Fibroblast of lung (primary cell): ENCODE measurements around the gene LOXHD1. TPM values are rescaled to one million over a fixed set of nuclear protein-coding genes. Genes with fewer than 3 reads are reported as not detected.

Experiments used
- DNase-seq, 2 donors: peaks; one replicate each; pipeline versions ENCODE4 v3.0.0 to v3.0.0-alpha.2; 2010; ENCODE audit warnings: low read depth in 2 of 2
- H2AFZ ChIP-seq: 2 replicates; pipeline ENCODE4 v1.5.1; 2012; ENCODE audit warnings: low read length, control low read depth, inconsistent platforms
- H3K27ac ChIP-seq: 2 replicates; pipeline ENCODE4 v1.5.1; 2011; ENCODE audit warnings: low read length, control low read depth; ENCODE audit not compliant: insufficient read depth
- H3K27me3 ChIP-seq: 2 replicates; pipeline ENCODE4 v1.5.1; 2011; ENCODE audit warnings: mild to moderate bottlenecking, low read length; ENCODE audit not compliant: control insufficient read depth, insufficient read depth
- H3K36me3 ChIP-seq: 2 replicates; pipeline ENCODE4 v1.5.1; 2011; ENCODE audit warnings: low read length; ENCODE audit not compliant: control insufficient read depth, insufficient read depth
- H3K4me1 ChIP-seq: 2 replicates; pipeline ENCODE4 v1.5.1; 2011; ENCODE audit warnings: low read length; ENCODE audit not compliant: control insufficient read depth, insufficient read depth; ENCODE audit errors: extremely low read depth
- H3K4me2 ChIP-seq: 2 replicates; pipeline ENCODE4 v1.5.1; 2011; ENCODE audit warnings: low read length, control low read depth; ENCODE audit not compliant: insufficient read depth; ENCODE audit errors: extremely low read depth
- H3K4me3 ChIP-seq, 4 experiments: fragments of 200-600 bp in 1 of 4; sonication (generic) in 1 of 4; replicated peaks in 1 of 4; 2 replicates each; pipeline ENCODE4 v1.5.1; 2011 to 2016; ENCODE audit warnings: low read length in 4 of 4, low read depth in 3 of 4, mild to moderate bottlenecking in 3 of 4, control low read depth in 2 of 4, inconsistent platforms in 1 of 4, mixed read lengths in 1 of 4; ENCODE audit not compliant: insufficient read depth in 1 of 4; ENCODE audit errors: control extremely low read depth in 1 of 4
- H3K79me2 ChIP-seq: 2 replicates; pipeline ENCODE4 v1.5.1; 2012; ENCODE audit warnings: mild to moderate bottlenecking, low read length, inconsistent platforms; ENCODE audit not compliant: control insufficient read depth, insufficient read depth
- H3K9ac ChIP-seq: 2 replicates; pipeline ENCODE4 v1.5.1; 2011; ENCODE audit warnings: mild to moderate bottlenecking, low read length, control low read depth; ENCODE audit not compliant: insufficient read depth
- H3K9me3 ChIP-seq: 2 replicates; pipeline ENCODE4 v1.5.1; 2012; ENCODE audit warnings: low read depth, low read length; ENCODE audit not compliant: control insufficient read depth, insufficient read depth
- H4K20me1 ChIP-seq: 2 replicates; pipeline ENCODE4 v1.5.1; 2011; ENCODE audit warnings: low read length; ENCODE audit not compliant: control insufficient read depth, insufficient read depth; ENCODE audit errors: extremely low read depth
- CTCF ChIP-seq, 2 donors: IDR thresholded peaks in 1 of 2; conservative IDR thresholded peaks in 1 of 2; 1 replicate in 1 of 2; 2 replicates in 1 of 2; pipeline ENCODE4 v1.5.1; 2011 to 2012; ENCODE audit warnings: low read length in 2 of 2, control low read depth in 1 of 2, inconsistent platforms in 1 of 2, low read depth in 1 of 2, mild to moderate bottlenecking in 1 of 2
- EZH2 ChIP-seq: IDR thresholded peaks from 2 replicates; pipeline ENCODE4 v1.5.1; 2012; ENCODE audit warnings: low read length, control low read depth, mild to moderate bottlenecking; ENCODE audit errors: missing control alignments
- polyA minus RNA-seq: library from RNA; depleted of rRNA, polyadenylated mRNA; stranded (reverse); fragments of >200 nt; gene quantifications from 2 replicates; pipeline ENCODE4 v1.2.3, GENCODE V29; 2011; ENCODE audit warnings: low replicate concordance
- polyA plus RNA-seq, 2 donors: library from polyadenylated mRNA; depleted of rRNA in 1 of 2; stranded (reverse) in 1 of 2; unstranded in 1 of 2; fragments of >200 nt; gene quantifications; 2 replicates each; pipeline ENCODE4 v1.2.1, GENCODE V29; 2011 to 2012; ENCODE audit warnings: missing spikeins in 1 of 2
- total RNA-seq: library from RNA; depleted of rRNA; stranded (reverse); fragments of >200 nt; gene quantifications from 2 replicates; pipeline ENCODE4 v1.2.1, GENCODE V29; 2014

Gene LOXHD1, protein sequence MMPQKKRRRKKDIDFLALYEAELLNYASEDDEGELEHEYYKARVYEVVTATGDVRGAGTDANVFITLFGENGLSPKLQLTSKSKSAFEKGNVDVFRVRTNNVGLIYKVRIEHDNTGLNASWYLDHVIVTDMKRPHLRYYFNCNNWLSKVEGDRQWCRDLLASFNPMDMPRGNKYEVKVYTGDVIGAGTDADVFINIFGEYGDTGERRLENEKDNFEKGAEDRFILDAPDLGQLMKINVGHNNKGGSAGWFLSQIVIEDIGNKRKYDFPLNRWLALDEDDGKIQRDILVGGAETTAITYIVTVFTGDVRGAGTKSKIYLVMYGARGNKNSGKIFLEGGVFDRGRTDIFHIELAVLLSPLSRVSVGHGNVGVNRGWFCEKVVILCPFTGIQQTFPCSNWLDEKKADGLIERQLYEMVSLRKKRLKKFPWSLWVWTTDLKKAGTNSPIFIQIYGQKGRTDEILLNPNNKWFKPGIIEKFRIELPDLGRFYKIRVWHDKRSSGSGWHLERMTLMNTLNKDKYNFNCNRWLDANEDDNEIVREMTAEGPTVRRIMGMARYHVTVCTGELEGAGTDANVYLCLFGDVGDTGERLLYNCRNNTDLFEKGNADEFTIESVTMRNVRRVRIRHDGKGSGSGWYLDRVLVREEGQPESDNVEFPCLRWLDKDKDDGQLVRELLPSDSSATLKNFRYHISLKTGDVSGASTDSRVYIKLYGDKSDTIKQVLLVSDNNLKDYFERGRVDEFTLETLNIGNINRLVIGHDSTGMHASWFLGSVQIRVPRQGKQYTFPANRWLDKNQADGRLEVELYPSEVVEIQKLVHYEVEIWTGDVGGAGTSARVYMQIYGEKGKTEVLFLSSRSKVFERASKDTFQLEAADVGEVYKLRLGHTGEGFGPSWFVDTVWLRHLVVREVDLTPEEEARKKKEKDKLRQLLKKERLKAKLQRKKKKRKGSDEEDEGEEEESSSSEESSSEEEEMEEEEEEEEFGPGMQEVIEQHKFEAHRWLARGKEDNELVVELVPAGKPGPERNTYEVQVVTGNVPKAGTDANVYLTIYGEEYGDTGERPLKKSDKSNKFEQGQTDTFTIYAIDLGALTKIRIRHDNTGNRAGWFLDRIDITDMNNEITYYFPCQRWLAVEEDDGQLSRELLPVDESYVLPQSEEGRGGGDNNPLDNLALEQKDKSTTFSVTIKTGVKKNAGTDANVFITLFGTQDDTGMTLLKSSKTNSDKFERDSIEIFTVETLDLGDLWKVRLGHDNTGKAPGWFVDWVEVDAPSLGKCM (N-terminal part only)
- total RNA-seq (not detected in 2 replicates), polyA plus RNA-seq (not detected in 2 replicates), polyA minus RNA-seq (not detected in 2 replicates)
- not detected in 2 replicates for polyA plus RNA-seq (2012)

- no peak for TF ChIP-seq CTCF (conservative IDR thresholded peaks at IDR 0.05 in 1 of 2, IDR thresholded peaks at IDR 0.05 in 1 of 2; ENCODE audit: low read depth in 1 of 2, low read length in 2 of 2)
- no peak for TF ChIP-seq EZH2
- no peak within 1 kb of the TSS for H2AFZ ChIP-seq
Measured at GRCh38 chr18:46657115-46657955, at the start of gene LOXHD1. TSS of gene LOXHD1 (minus strand) at chr18:46657220. CDS start at chr18:46657033, 187 bp downstream.

DNA sequence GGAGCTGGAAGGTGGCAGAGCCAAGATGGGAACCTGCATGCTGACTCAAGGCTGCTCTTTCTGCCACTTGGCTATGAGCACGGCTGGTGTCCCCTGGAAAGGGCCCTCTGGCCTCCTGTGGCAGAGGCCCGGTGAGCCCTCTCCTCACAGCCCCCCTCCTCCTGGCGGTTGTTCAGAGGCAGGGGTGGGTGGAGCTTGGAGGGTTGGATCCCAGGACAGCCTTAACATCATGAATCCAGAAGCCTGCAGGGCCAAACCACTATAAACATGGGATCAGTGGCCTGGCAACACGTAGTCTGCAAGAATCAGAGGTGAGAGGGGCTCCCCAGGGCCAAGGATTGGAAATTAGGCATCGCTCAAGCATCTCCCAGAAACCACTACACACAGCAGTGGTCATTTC, 48.5 kb upstream of the LOXHD1 start:
- Histone ChIP-seq H3K4me2 (no peak overlapping the region), H3K36me3 (no peaks in the 10 kb centered on the region), H3K27me3 (no peaks in the 10 kb centered on the region), H3K4me1 (no peaks in the 10 kb centered on the region), H3K79me2 (no peaks in the 10 kb centered on the region), H3K27ac (no peak overlapping the region), H3K9me3 (no peaks in the 10 kb centered on the region), H2AFZ (no peak overlapping the region), H4K20me1 (no peaks in the 10 kb centered on the region), H3K9ac (no peak overlapping the region), H3K4me3 (no peak overlapping the region)
- DNase-seq: no peak
- TF ChIP-seq EZH2: no peak
- no peak for TF ChIP-seq CTCF (conservative IDR thresholded peaks at IDR 0.05 in 1 of 2, IDR thresholded peaks at IDR 0.05 in 1 of 2; ENCODE audit: low read depth in 1 of 2, low read length in 2 of 2)

More at GRCh38 chr18:46657115-46657955, at the start of gene LOXHD1:
- Histone ChIP-seq H4K20me1 (no peaks in the 10 kb centered on the region), H3K4me1 (no peaks in the 10 kb centered on the region), H3K27ac (no peak within 1 kb of the TSS), H3K27me3 (no peaks in the 10 kb centered on the region), H3K36me3 (no peaks in the 10 kb centered on the region), H3K79me2 (no peaks in the 10 kb centered on the region), H3K9me3 (no peaks in the 10 kb centered on the region), H3K4me3 (no peak within 1 kb of the TSS), H3K9ac (no peak within 1 kb of the TSS), H3K4me2 (no peak within 1 kb of the TSS)
- DNase-seq: no peak
